Mesenchymal stem cell (in vitro differentiated cells and primary cell): ENCODE measurements around the gene OR2T10.

ENCODE experiments used
- DNase-seq: peaks from one replicate; pipeline ENCODE4 v3.0.0-alpha.2; 2013
- H2AFZ ChIP-seq: one replicate; pipeline ENCODE4 v1.6.1; 2013; ENCODE audit warnings: low read depth, mild to moderate bottlenecking, control low read depth, inconsistent platforms, low read length, moderate library complexity
- H2AK5ac ChIP-seq: 2 replicates; pipeline ENCODE4 v1.6.1; 2013; ENCODE audit warnings: low read length, moderate library complexity, mild to moderate bottlenecking, inconsistent platforms; ENCODE audit not compliant: severe bottlenecking
- H2BK120ac ChIP-seq: one replicate; pipeline ENCODE4 v1.6.1; 2013; ENCODE audit warnings: low read depth, mild to moderate bottlenecking, inconsistent platforms, low read length, moderate library complexity
- H2BK12ac ChIP-seq, 2 experiments: one replicate each; pipeline ENCODE4 v1.6.1; 2013; ENCODE audit warnings: inconsistent platforms in 2 of 2, low read length in 2 of 2, mild to moderate bottlenecking in 2 of 2, moderate library complexity in 2 of 2, control low read depth in 1 of 2
- H2BK15ac ChIP-seq: one replicate; pipeline ENCODE4 v1.6.1; 2013; ENCODE audit warnings: mild to moderate bottlenecking, low read depth, inconsistent platforms; ENCODE audit not compliant: poor library complexity, severe bottlenecking
- H2BK5ac ChIP-seq: 2 replicates; pipeline ENCODE4 v1.6.1; 2013; ENCODE audit warnings: low read depth, mild to moderate bottlenecking, low read length, control low read depth, inconsistent platforms; ENCODE audit not compliant: poor library complexity, severe bottlenecking
- H3K14ac ChIP-seq, 2 experiments: one replicate each; pipeline ENCODE4 v1.6.1; 2013; ENCODE audit warnings: inconsistent platforms in 2 of 2, low read length in 2 of 2, control low read depth in 1 of 2, mild to moderate bottlenecking in 1 of 2, moderate library complexity in 1 of 2
- H3K18ac ChIP-seq, 2 experiments: one replicate each; pipeline ENCODE4 v1.6.1; 2013; ENCODE audit warnings: inconsistent platforms in 2 of 2, low read length in 2 of 2, control low read depth in 1 of 2, low read depth in 1 of 2, mild to moderate bottlenecking in 1 of 2
- H3K23ac ChIP-seq, 2 experiments: one replicate each; pipeline ENCODE4 v1.6.1; 2013; ENCODE audit warnings: inconsistent platforms in 2 of 2, low read length in 2 of 2, mild to moderate bottlenecking in 2 of 2, moderate library complexity in 2 of 2, control low read depth in 1 of 2
- H3K27ac ChIP-seq: 2 replicates; pipeline ENCODE4 v1.5.1; 2013; ENCODE audit warnings: mild to moderate bottlenecking, moderate library complexity, low read length, control low read depth, inconsistent platforms; ENCODE audit not compliant: poor library complexity, severe bottlenecking
- H3K27me3 ChIP-seq, 2 experiments: 2 replicates each; pipeline versions ENCODE4 v1.6.1 to v1.7.0; 2013; ENCODE audit warnings: low read length in 2 of 2, mild to moderate bottlenecking in 2 of 2, moderate library complexity in 2 of 2, control low read depth in 1 of 2, inconsistent platforms in 1 of 2; ENCODE audit not compliant: control insufficient read depth in 1 of 2, insufficient read depth in 1 of 2
- H3K36me3 ChIP-seq, 2 experiments: 2 replicates each; pipeline versions ENCODE4 v1.6.1 to v1.7.0; 2013; ENCODE audit warnings: low read length in 2 of 2, control low read depth in 1 of 2, inconsistent platforms in 1 of 2, low read depth in 1 of 2, mild to moderate bottlenecking in 1 of 2; ENCODE audit not compliant: insufficient read depth in 2 of 2, control insufficient read depth in 1 of 2
- H3K4ac ChIP-seq, 2 experiments: one replicate each; pipeline ENCODE4 v1.6.1; 2013; ENCODE audit warnings: inconsistent platforms in 2 of 2, low read length in 2 of 2, mild to moderate bottlenecking in 2 of 2, moderate library complexity in 2 of 2, control low read depth in 1 of 2, low read depth in 1 of 2
- H3K4me1 ChIP-seq: 2 replicates; pipeline ENCODE4 v1.6.1; 2013; ENCODE audit warnings: low read depth, low read length, control low read depth; ENCODE audit not compliant: control insufficient read depth, insufficient read depth
- H3K4me2 ChIP-seq: 2 replicates; pipeline ENCODE4 v1.6.1; 2013; ENCODE audit warnings: low read length, mild to moderate bottlenecking, inconsistent platforms; ENCODE audit not compliant: poor library complexity, severe bottlenecking
- H3K4me3 ChIP-seq, 2 experiments: 2 replicates each; pipeline versions ENCODE4 v1.5.1 to v1.7.0; 2013; ENCODE audit warnings: low read length in 2 of 2, mild to moderate bottlenecking in 2 of 2, control low read depth in 1 of 2, low read depth in 1 of 2; ENCODE audit not compliant: insufficient read depth in 1 of 2
- H3K79me1 ChIP-seq: replicated peaks from 2 replicates; pipeline ENCODE4 v1.6.1; 2013; ENCODE audit warnings: mild to moderate bottlenecking, control low read depth, low read length, inconsistent platforms; ENCODE audit not compliant: poor library complexity, severe bottlenecking
- H3K9ac ChIP-seq: 2 replicates; pipeline ENCODE4 v1.7.0; 2013; ENCODE audit warnings: mild to moderate bottlenecking, low read length, moderate library complexity
- H3K9me3 ChIP-seq: 2 replicates; pipeline ENCODE4 v1.7.0; 2013; ENCODE audit warnings: mild to moderate bottlenecking, low read length; ENCODE audit not compliant: control insufficient read depth
- H4K8ac ChIP-seq: one replicate; pipeline ENCODE4 v1.6.1; 2013; ENCODE audit warnings: inconsistent platforms, mild to moderate bottlenecking, low read length, moderate library complexity
- H4K91ac ChIP-seq: one replicate; pipeline ENCODE4 v1.6.1; 2013; ENCODE audit warnings: mild to moderate bottlenecking, low read length, inconsistent platforms
- WGBS: methylation state at CpG from one replicate; pipeline ENCODE4 v1.1.7; 2013; ENCODE audit warnings: mixed read lengths; 5-methylcytosine and 5-hydroxymethylcytosine counted together

OR2T10 gene

DNA sequence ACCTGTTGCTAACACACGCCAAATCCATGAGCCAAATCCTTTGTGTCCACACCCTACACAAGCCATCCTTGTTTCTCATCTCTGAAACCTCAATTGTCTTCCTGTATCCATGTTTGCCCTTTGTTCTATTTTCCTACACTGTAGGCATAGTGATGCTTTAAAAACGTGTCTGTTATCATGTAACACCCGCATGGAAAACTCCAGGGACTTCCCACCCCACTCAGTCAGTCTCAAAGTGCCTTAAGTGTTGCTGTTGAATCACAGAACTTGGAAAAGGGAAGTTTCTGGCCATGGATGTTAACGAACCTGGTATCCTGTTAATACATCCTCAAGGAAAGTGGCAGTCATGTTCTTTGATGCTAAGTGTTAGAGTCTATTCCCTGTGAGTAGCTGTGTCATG is 27.7 kb upstream of the OR2T10 start:
- Histone ChIP-seq H3K23ac (no peak overlapping the region), H2BK5ac (no peak overlapping the region), H2BK12ac (no peak overlapping the region), H4K8ac (no peak overlapping the region), H4K91ac (no peak overlapping the region), H3K4me1 (peaks cover 1% of the 10 kb centered on the region), H2AK5ac (no peak overlapping the region), H3K36me3 (no peaks in the 10 kb centered on the region), H2AFZ (no peak overlapping the region), H3K27ac (no peak overlapping the region), H3K4ac (no peak overlapping the region), H3K9me3 (no peaks in the 10 kb centered on the region), H3K4me2 (no peak overlapping the region), H2BK120ac (no peak overlapping the region), H3K9ac (no peak overlapping the region), H3K27me3 (no peaks in the 10 kb centered on the region), H3K4me3 (no peak overlapping the region), H2BK15ac (no peak overlapping the region), H3K14ac (no peak overlapping the region), H3K79me1 (no peaks in the 10 kb centered on the region), H3K18ac (no peak overlapping the region)
- WGBS: 37% methylated on average over 2 of the region's 4 CpGs
- DNase-seq: no peak

DNA sequence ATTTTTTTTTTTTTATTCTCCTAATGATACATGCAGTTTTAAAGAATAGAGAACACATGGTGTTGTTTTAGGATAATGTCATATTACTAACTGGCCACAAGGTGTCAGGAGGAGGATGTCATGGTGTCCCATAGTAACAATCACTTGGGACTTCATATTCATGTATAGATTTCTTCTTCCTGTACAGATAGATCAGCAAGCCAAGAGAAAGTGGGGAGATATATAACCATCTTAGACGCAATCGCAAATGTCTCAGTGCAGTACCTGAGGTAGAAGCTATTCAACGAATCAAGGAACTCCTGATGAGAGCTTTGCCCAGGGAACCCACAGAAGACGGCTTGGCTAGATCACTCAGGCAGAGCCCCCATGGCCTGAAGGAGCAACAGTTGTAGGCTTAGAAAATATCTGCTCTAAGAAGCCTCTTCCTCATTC is 25.1 kb upstream of the OR2T10 start:
- Histone ChIP-seq H2BK5ac (no peak overlapping the region), H3K9ac (no peak overlapping the region), H3K36me3 (no peaks in the 10 kb centered on the region), H2BK15ac (no peak overlapping the region), H2BK120ac (no peak overlapping the region), H3K4me2 (no peak overlapping the region), H3K79me1 (no peaks in the 10 kb centered on the region), H2AFZ (no peak overlapping the region), H2AK5ac (no peak overlapping the region), H3K4me1 (no peaks in the 10 kb centered on the region), H3K23ac (no peak overlapping the region), H3K14ac (no peak overlapping the region), H3K9me3 (no peaks in the 10 kb centered on the region), H3K27ac (no peak overlapping the region), H4K8ac (no peak overlapping the region), H3K18ac (no peak overlapping the region), H3K4ac (no peak overlapping the region), H3K4me3 (no peak overlapping the region), H4K91ac (no peak overlapping the region), H2BK12ac (no peak overlapping the region), H3K27me3 (no peaks in the 10 kb centered on the region)
- no peak for DNase-seq
- 88% methylated on average over 4 of the region's 4 CpGs for WGBS

DNA sequence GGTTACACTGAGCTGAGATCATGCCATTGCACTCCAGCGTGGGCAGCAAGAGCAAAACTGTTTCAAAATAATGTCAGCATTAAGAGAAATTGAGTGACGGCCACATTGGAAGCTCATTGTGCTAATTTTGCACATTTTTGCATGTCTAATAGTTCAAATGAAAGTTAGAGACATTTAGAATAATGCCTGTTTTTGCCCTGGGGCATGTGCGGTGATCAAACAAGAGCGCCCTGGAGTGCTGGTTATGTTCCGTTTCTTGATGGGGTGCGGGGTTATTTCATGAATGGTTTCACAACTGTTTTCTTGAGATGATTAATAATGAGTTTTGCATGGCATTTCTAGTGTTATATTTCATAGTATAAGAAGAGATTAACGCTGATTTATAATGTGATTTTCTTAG is 24.3 kb upstream of the OR2T10 start:
- 74% methylated on average over 6 of the region's 7 CpGs for WGBS
- no peak overlapping the region for H3K9ac ChIP-seq

GRCh38 chr1:248618878-248619277 is 21.4 kb upstream of the OR2T10 start:
- H2AK5ac ChIP-seq: no peak overlapping the region
- no peak overlapping the region for H2BK5ac ChIP-seq
- H4K8ac ChIP-seq: no peak overlapping the region
- H2BK120ac ChIP-seq: no peak overlapping the region
- H3K79me1 ChIP-seq: no peaks in the 10 kb centered on the region
- H3K36me3 ChIP-seq: no peaks in the 10 kb centered on the region
- H3K4me3 ChIP-seq: no peak overlapping the region
- H3K9me3 ChIP-seq: no peaks in the 10 kb centered on the region
- H2BK15ac ChIP-seq: no peak overlapping the region
- no peak overlapping the region for H3K23ac ChIP-seq
- no peak for DNase-seq
- H3K9ac ChIP-seq: no peak overlapping the region
- H3K14ac ChIP-seq: no peak overlapping the region
- H4K91ac ChIP-seq: no peak overlapping the region
- no peak overlapping the region for H3K18ac ChIP-seq
- no peak overlapping the region for H3K4me2 ChIP-seq
- WGBS: 26% methylated on average over 3 of the region's 3 CpGs
- no peak overlapping the region for H3K4ac ChIP-seq
- H3K27me3 ChIP-seq: no peaks in the 10 kb centered on the region
- no peak overlapping the region for H2BK12ac ChIP-seq
- H3K4me1 ChIP-seq: no peaks in the 10 kb centered on the region
- H2AFZ ChIP-seq: no peak overlapping the region
- H3K27ac ChIP-seq: no peak overlapping the region

More for the DNA sequence above, 24.3 kb upstream of the OR2T10 start:
- Histone ChIP-seq H3K18ac (no peak overlapping the region), H3K4me3 (no peak overlapping the region), H3K4me1 (no peaks in the 10 kb centered on the region), H2BK15ac (no peak overlapping the region), H3K9me3 (no peaks in the 10 kb centered on the region), H3K36me3 (no peaks in the 10 kb centered on the region), H3K14ac (no peak overlapping the region), H4K8ac (no peak overlapping the region), H2AK5ac (no peak overlapping the region), H2BK12ac (no peak overlapping the region), H2AFZ (no peak overlapping the region), H2BK5ac (no peak overlapping the region), H3K79me1 (no peaks in the 10 kb centered on the region), H3K27ac (no peak overlapping the region), H3K27me3 (no peaks in the 10 kb centered on the region), H3K23ac (no peak overlapping the region), H2BK120ac (no peak overlapping the region), H4K91ac (no peak overlapping the region), H3K4me2 (no peak overlapping the region), H3K4ac (no peak overlapping the region)
- no peak for DNase-seq
